HepG2 (cell line): ENCODE data around the gene EFNA2. TPM values are rescaled to one million over a fixed set of nuclear protein-coding genes. Genes with fewer than 3 reads are reported as not detected.
A peak's percentile ranks its signal among the peaks of the same experiment; 100 is the strongest.

Source experiments
- ASH2L ChIP-seq: fragments of 300-600, 200-600 bp; sonication (generic); IDR thresholded peaks from 2 replicates; pipeline ENCODE4 v1.7.0; 2017; ENCODE audit warnings: low read depth, mild to moderate bottlenecking, moderate library complexity, mixed read lengths, low read length; ENCODE audit not compliant: insufficient read length
- ELF4 ChIP-seq: sonication (generic); formaldehyde crosslinking; IDR thresholded peaks from 2 replicates; pipeline ENCODE4 v1.5.0; 2020; ENCODE audit warnings: missing genetic modification reagents, mild to moderate bottlenecking, moderate library complexity, borderline replicate concordance
- FLYWCH1 ChIP-seq: sonication (generic); formaldehyde crosslinking; IDR thresholded peaks from 2 replicates; pipeline ENCODE4 v1.8.1; 2023; ENCODE audit warnings: mild to moderate bottlenecking, missing genetic modification reagents
- GABPA ChIP-seq, 2 experiments: IDR thresholded peaks; 2 replicates each; pipeline ENCODE4 v1.6.1; 2011 to 2016; ENCODE audit warnings: low read depth in 2 of 2, low read length in 1 of 2, missing biosample characterization in 1 of 2, missing genetic modification characterization in 1 of 2
- GABPB1 ChIP-seq: IDR thresholded peaks from 2 replicates; pipeline ENCODE4 v1.6.1; 2016; ENCODE audit warnings: mild to moderate bottlenecking, missing genetic modification reagents, moderate library complexity, missing compliant biosample characterization
- HOXA5 ChIP-seq: sonication (generic); formaldehyde crosslinking; IDR thresholded peaks from 2 replicates; pipeline ENCODE4 v1.4.0; 2020; ENCODE audit warnings: missing genetic modification reagents
- KLF9 ChIP-seq: IDR thresholded peaks from 2 replicates; pipeline ENCODE4 v1.6.1; 2016; ENCODE audit warnings: low read depth
- MAF1 ChIP-seq: sonication (generic); formaldehyde crosslinking; IDR thresholded peaks from 2 replicates; pipeline ENCODE4 v1.5.0; 2020; ENCODE audit warnings: missing genetic modification reagents, borderline replicate concordance
- POLR2G ChIP-seq: fragments of 200-400 bp; formaldehyde crosslinking; IDR thresholded peaks from 2 replicates; pipeline ENCODE4 v1.6.1; 2018; ENCODE audit warnings: mild to moderate bottlenecking, low read depth, low read length, moderate library complexity
- SETDB1 ChIP-seq: sonication (generic); formaldehyde crosslinking; IDR thresholded peaks from 2 replicates; pipeline ENCODE4 v1.5.1; 2020; ENCODE audit warnings: missing genetic modification reagents, mild to moderate bottlenecking, borderline replicate concordance
- SOX5 ChIP-seq: IDR thresholded peaks from 2 replicates; pipeline ENCODE4 v1.6.1; 2016; ENCODE audit warnings: borderline replicate concordance
- SP5 ChIP-seq: IDR thresholded peaks from 2 replicates; pipeline ENCODE4 v1.6.1; 2016; ENCODE audit warnings: low read depth, borderline replicate concordance
- TBX2 ChIP-seq: sonication (generic); formaldehyde crosslinking; IDR thresholded peaks from 2 replicates; pipeline ENCODE4 v1.5.0; 2020; ENCODE audit warnings: missing genetic modification reagents, mild to moderate bottlenecking, borderline replicate concordance
- TCF7 ChIP-seq: sonication (generic); IDR thresholded peaks from 2 replicates; pipeline ENCODE4 v1.6.1; 2016; ENCODE audit warnings: antibody characterized with exemption, low read depth
- ZBTB4 ChIP-seq: sonication (generic); formaldehyde crosslinking; IDR thresholded peaks from 2 replicates; pipeline ENCODE4 v1.4.0; 2020; ENCODE audit warnings: missing genetic modification reagents, mild to moderate bottlenecking, borderline replicate concordance
- ZMAT3 ChIP-seq: sonication (generic); formaldehyde crosslinking; conservative IDR thresholded peaks from 2 replicates; pipeline ENCODE4 v1.7.0; 2021; ENCODE audit warnings: missing genetic modification reagents
- ZNF629 ChIP-seq: sonication (generic); formaldehyde crosslinking; conservative IDR thresholded peaks from 2 replicates; pipeline ENCODE4 v1.5.0; 2020; ENCODE audit warnings: missing genetic modification reagents
- ZNF703 ChIP-seq: sonication (generic); formaldehyde crosslinking; IDR thresholded peaks from 2 replicates; pipeline ENCODE4 v1.5.1; 2020; ENCODE audit warnings: missing genetic modification reagents, mild to moderate bottlenecking, moderate library complexity, borderline replicate concordance
- polyA plus RNA-seq, 8 experiments: library from polyadenylated mRNA; depleted of rRNA in 3 of 8; stranded (reverse) in 7 of 8; unstranded in 1 of 8; fragments of >200 nt; fragmentation: Illumina TruSeq in 4 of 8; extraction: Trizol in 4 of 8; gene quantifications; 2 replicates each; pipeline versions ENCODE4 v1.2.1 to v1.2.3, GENCODE V29; 2011 to 2016; ENCODE audit warnings: low read depth in 4 of 8, missing spikeins in 1 of 8, mixed read lengths in 1 of 8; ENCODE audit not compliant: insufficient read depth in 1 of 8
- total RNA-seq, 5 experiments: library from RNA; depleted of rRNA; stranded (reverse); fragments of >200 nt; fragmentation: Illumina TruSeq; extraction: Trizol; gene quantifications; 2 replicates each; pipeline ENCODE4 v1.2.3, GENCODE V29; 2016; ENCODE audit warnings: low read depth in 1 of 5
- TF ChIP-seq, protein P1 (sequence below): sonication (generic); formaldehyde crosslinking; IDR thresholded peaks from 2 replicates; pipeline ENCODE4 v1.8.1; 2023; ENCODE audit warnings: mild to moderate bottlenecking, missing genetic modification reagents, borderline replicate concordance
- TF ChIP-seq, protein P2 (sequence below): sonication (generic); formaldehyde crosslinking; IDR thresholded peaks from 2 replicates; pipeline ENCODE4 v1.4.0; 2020; ENCODE audit warnings: missing genetic modification reagents, borderline replicate concordance
- TF ChIP-seq, protein P3 (sequence below): sonication (generic); formaldehyde crosslinking; IDR thresholded peaks from 2 replicates; pipeline ENCODE4 v1.9.0; 2022; ENCODE audit warnings: low read depth, missing genetic modification reagents

Gene EFNA2
- total and polyA plus RNA-seq, 2 of the 13 experiments (the other 11 are each of a cell fraction or from before 2014, with no cell fraction given) = 6.0 to 9.9 TPM

DNA sequence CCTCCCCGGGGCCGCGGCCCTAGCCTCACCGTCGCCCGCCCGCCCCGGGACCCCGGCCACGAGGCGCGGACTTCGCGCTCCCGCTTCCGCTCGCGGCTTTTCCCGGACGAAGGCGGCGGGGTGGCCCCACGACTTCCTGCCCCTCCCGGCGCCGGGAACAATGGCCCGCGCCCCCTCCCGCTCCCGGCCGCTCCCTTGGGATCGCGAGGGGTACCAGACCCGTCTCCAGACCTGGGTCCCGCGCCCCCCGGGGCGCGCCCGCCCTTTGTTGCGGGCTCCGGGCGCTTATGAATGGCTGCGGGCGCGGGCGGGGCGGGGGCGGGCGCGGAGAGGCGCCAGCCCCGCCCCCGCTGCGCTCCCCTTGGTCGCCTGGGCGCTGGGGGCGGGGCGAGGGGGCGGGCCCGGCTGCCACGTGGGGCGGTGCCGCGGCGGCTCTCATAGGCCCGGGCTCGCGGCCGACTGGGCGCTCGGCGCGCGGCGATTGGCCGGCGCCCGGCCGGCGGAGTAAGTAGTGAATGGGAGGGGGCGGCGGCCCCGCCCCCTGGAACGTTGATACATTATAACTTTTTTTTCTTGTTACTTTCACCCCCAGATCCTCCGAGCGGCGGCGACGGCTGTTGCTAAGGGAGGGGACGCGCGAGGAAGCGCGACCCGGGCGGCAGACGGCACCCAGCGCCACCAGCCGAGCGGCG, 36.2 kb upstream of the EFNA2 start (continued):
- TF ChIP-seq GABPA (IDR thresholded peaks at IDR 0.05; ENCODE audit: low read depth, low read length) (no peak), GABPA (CRISPR knock-in tag; IDR thresholded peaks at IDR 0.05; ENCODE audit: low read depth) (peak; percentile 71), ASH2L (peak; percentile 18), ELF4 (CRISPR knock-in tag) (no peak), KLF9 (CRISPR knock-in tag) (no peak), GABPB1 (peak; percentile 89), SETDB1 (CRISPR knock-in tag) (no peak), SOX5 (peak; percentile 84), HOXA5 (CRISPR knock-in tag) (no peak), FLYWCH1 (CRISPR knock-in tag) (0 out of 2 replicates have a peak, but pooled peaks have one; percentile 12), ZBTB4 (CRISPR knock-in tag) (no peak), ZNF703 (CRISPR knock-in tag) (peak; percentile 32; the same call in 1 of the 2 replicates), POLR2G (peak; percentile 96), SP5 (0 out of 2 replicates have a peak, but pooled peaks have one; percentile 15), ZNF629 (CRISPR knock-in tag) (no peak), TCF7 (peak; percentile 10; the same call in 1 of the 2 replicates), ZMAT3 (CRISPR knock-in tag) (peak; percentile 84; the same call in 1 of the 2 replicates), TBX2 (CRISPR knock-in tag) (peak; percentile 56; the same call in 1 of the 2 replicates), MAF1 (CRISPR knock-in tag) (no peak)
- TF ChIP-seq, protein P1, sequence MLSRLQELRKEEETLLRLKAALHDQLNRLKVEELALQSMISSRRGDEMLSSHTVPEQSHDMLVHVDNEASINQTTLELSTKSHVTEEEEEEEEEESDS = 0 out of 2 replicates have a peak, but pooled peaks have one; percentile 37
- TF ChIP-seq, protein P2, sequence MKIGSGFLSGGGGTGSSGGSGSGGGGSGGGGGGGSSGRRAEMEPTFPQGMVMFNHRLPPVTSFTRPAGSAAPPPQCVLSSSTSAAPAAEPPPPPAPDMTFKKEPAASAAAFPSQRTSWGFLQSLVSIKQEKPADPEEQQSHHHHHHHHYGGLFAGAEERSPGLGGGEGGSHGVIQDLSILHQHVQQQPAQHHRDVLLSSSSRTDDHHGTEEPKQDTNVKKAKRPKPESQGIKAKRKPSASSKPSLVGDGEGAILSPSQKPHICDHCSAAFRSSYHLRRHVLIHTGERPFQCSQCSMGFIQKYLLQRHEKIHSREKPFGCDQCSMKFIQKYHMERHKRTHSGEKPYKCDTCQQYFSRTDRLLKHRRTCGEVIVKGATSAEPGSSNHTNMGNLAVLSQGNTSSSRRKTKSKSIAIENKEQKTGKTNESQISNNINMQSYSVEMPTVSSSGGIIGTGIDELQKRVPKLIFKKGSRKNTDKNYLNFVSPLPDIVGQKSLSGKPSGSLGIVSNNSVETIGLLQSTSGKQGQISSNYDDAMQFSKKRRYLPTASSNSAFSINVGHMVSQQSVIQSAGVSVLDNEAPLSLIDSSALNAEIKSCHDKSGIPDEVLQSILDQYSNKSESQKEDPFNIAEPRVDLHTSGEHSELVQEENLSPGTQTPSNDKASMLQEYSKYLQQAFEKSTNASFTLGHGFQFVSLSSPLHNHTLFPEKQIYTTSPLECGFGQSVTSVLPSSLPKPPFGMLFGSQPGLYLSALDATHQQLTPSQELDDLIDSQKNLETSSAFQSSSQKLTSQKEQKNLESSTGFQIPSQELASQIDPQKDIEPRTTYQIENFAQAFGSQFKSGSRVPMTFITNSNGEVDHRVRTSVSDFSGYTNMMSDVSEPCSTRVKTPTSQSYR (CRISPR knock-in tag) = peak; percentile 23; the same call in 1 of the 2 replicates
- TF ChIP-seq, protein P3, sequence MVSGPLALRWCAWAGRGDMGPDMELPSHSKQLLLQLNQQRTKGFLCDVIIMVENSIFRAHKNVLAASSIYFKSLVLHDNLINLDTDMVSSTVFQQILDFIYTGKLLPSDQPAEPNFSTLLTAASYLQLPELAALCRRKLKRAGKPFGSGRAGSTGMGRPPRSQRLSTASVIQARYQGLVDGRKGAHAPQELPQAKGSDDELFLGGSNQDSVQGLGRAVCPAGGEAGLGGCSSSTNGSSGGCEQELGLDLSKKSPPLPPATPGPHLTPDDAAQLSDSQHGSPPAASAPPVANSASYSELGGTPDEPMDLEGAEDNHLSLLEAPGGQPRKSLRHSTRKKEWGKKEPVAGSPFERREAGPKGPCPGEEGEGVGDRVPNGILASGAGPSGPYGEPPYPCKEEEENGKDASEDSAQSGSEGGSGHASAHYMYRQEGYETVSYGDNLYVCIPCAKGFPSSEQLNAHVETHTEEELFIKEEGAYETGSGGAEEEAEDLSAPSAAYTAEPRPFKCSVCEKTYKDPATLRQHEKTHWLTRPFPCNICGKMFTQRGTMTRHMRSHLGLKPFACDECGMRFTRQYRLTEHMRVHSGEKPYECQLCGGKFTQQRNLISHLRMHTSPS (CRISPR knock-in tag) = no peak
